Tongue (tissue), 2 donors: ENCODE data around the gene ACSF3. TPM values are rescaled to one million over a fixed set of nuclear protein-coding genes. Genes with fewer than 3 reads are reported as not detected.

ENCODE experiments used
- DNase-seq: peaks from one replicate; pipeline ENCODE4 v3.0.0-alpha.2; 2015
- total RNA-seq: library from RNA; depleted of rRNA; stranded (reverse); fragments of >200 nt; gene quantifications from one replicate; pipeline ENCODE4 v1.2.3, GENCODE V29; 2014

The ACSF3 gene
- total RNA-seq, 1 donor from 2014 or later, result 20.1 TPM

GRCh38 chr16:89095491-89095951 is 1.9 kb downstream of the ACSF3 start:
- no peak for DNase-seq

- DNase-seq, result no peak
Measured at GRCh38 chr16:89096042-89096717, 2.5 kb downstream of the ACSF3 start.

- DNase-seq, result no peak
Measured at GRCh38 chr16:89096768-89097391, 3.2 kb downstream of the ACSF3 start.

GRCh38 chr16:89097392-89097772 is 3.7 kb downstream of the ACSF3 start:
- DNase-seq, result no peak

- no peak for DNase-seq
Measured at GRCh38 chr16:89098767-89099430, 5.2 kb downstream of the ACSF3 start.

- no peak for DNase-seq
Measured at GRCh38 chr16:89099905-89100304, 6.3 kb downstream of the ACSF3 start.

GRCh38 chr16:89100601-89101302 is 7.1 kb downstream of the ACSF3 start:
- no peak for DNase-seq

GRCh38 chr16:89101303-89102040 is 7.8 kb downstream of the ACSF3 start:
- DNase-seq, result no peak

- DNase-seq, result no peak
Measured at GRCh38 chr16:89102041-89102471, 8.4 kb downstream of the ACSF3 start.

- no peak for DNase-seq
Measured at GRCh38 chr16:89102481-89103073, 8.9 kb downstream of the ACSF3 start.

- DNase-seq, result no peak
Measured at GRCh38 chr16:89103156-89103555, 9.5 kb downstream of the ACSF3 start.

- no peak for DNase-seq
Measured at GRCh38 chr16:89103781-89104180, 10.1 kb downstream of the ACSF3 start.

GRCh38 chr16:89104303-89104702 is 10.7 kb downstream of the ACSF3 start:
- no peak for DNase-seq

- DNase-seq, result no peak
Measured at GRCh38 chr16:89104930-89105571, 11.4 kb downstream of the ACSF3 start.

GRCh38 chr16:89105599-89106151 is 12.0 kb downstream of the ACSF3 start:
- DNase-seq, result no peak

GRCh38 chr16:89106533-89107202 is 13.0 kb downstream of the ACSF3 start:
- no peak for DNase-seq

- no peak for DNase-seq
Measured at GRCh38 chr16:89107203-89107582, 13.5 kb downstream of the ACSF3 start.

- DNase-seq, result no peak
Measured at GRCh38 chr16:89108416-89108815, 14.8 kb downstream of the ACSF3 start.

GRCh38 chr16:89110641-89111040 is 17.0 kb downstream of the ACSF3 start:
- no peak for DNase-seq

GRCh38 chr16:89111263-89111662 is 17.6 kb downstream of the ACSF3 start:
- DNase-seq, result no peak
